GM12878 (cell line): Measurements from ENCODE around the gene IMMP2L.

ENCODE experiments used
- CTCF ChIP-seq, 3 experiments: IDR thresholded peaks in 2 of 3; conservative IDR thresholded peaks in 1 of 3; 2 replicates each; pipeline ENCODE4 v1.5.1; 2011; ENCODE audit warnings: low read depth in 3 of 3, low read length in 3 of 3, mild to moderate bottlenecking in 3 of 3, control low read depth in 2 of 3, moderate library complexity in 2 of 3, inconsistent platforms in 1 of 3, mixed read lengths in 1 of 3; ENCODE audit not compliant: control insufficient read depth in 2 of 3, insufficient read depth in 1 of 3; ENCODE audit errors: extremely low read depth in 1 of 3
- MAX ChIP-seq: IDR thresholded peaks from 2 replicates; pipeline ENCODE4 v1.6.1; 2012; ENCODE audit warnings: low read depth, low read length, improper control_type of control experiment
- PAX8 ChIP-seq: fragments of 450-650 bp; IDR thresholded peaks from 2 replicates; pipeline ENCODE4 v1.6.1; 2017; ENCODE audit warnings: mild to moderate bottlenecking, moderate library complexity
- ZNF274 ChIP-seq: IDR thresholded peaks from one replicate; pipeline ENCODE4 v1.8.0; 2011; ENCODE audit not compliant: insufficient read length, insufficient read depth

DNA sequence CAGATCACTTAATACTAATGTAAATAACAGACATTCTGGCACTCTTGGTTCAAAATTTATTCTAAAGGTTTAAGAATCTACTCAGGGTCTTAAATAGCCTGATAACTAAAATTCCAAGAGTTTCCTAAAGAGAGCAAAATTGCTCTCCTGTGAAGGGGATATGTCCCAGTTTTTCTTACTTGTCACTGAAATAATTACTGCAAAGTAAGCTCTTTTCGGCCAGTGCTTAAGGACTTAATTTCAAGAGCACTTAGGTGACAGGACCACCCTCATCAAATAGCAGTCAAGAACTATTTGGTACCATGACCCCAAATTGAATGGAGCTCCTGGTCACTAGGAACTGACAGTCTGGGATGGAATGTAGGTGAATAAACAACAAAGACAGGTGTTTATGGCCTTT lies 1.8 kb upstream of the IMMP2L start:
- no peak for TF ChIP-seq PAX8
- no peak for TF ChIP-seq CTCF (IDR thresholded peaks at IDR 0.05 in 2 of 3, conservative IDR thresholded peaks at IDR 0.05 in 1 of 3; ENCODE audit: control insufficient read depth in 2 of 3, extremely low read depth in 1 of 3, insufficient read depth in 1 of 3, low read depth in 3 of 3, low read length in 3 of 3)
- no peak for TF ChIP-seq ZNF274
- no peak for TF ChIP-seq MAX
